NK-92 treated with Interleukin-12 subunit alpha and Interleukin-12 subunit beta, amount 100 ng/mL, for 24 hours (cell line): Measurements from ENCODE around the gene CPPED1.

Source experiments
- DNase-seq: peaks from one replicate; lab custom pipeline; 2025; lab: John Stamatoyannopoulos, UW

Gene CPPED1

DNA sequence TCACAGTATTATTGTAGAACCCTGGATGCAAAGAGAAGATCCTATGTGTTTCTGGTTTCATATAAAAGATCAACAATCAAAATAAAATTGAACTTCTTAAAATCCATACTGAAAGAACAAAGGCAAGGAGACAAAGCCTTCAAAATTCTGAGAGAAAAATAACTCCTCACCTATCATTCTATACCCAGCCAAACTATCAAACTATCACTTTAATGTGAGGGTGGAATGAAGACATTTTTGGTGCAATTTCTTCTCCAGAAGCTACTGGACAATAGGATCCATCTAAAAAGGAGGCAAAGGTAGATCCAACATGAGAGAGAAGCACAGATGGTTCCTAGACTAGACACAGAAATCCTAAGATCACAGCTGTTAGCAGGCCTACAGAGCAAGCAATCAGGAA is 71.1 kb downstream of the CPPED1 start:
- no peak for DNase-seq

DNA sequence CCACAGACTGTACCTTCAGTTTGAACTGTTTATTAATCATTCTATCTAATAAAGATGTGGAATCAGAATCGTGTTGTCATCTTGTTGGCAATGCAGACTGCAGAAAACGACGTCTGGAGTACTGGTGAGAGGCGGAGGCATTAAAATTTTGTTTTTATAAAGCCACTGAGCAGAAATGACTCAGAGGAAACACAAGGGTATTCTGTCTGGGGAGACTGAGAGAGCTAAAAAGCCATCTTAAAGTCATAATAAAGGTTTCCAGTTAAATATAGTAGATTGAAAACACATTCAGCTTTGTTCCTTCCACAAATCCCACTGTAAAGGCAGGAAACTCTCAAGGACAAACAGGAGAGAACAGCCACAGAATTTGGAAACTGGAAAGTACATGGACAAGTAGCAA is 74.2 kb downstream of the CPPED1 start:
- DNase-seq: no peak

DNA sequence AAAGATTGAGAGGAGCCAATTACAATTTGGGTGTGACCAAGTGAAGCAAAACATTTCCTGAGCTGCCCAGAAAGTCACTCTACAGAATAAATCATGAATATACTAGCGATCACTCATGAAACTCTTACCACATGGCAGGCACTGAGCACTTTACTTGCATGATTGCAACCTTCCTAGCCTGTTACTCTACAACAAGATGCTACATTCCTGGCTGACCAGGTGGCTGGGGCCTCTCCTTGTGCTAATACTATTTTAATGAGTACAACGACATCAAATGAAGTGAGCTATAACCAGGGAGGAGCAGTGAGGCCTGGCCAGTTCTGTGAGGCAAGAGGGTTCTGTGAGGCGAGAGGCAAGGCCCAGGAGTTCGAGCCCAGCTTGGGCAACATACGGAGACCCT is 75.2 kb downstream of the CPPED1 start:
- DNase-seq: no peak

DNA sequence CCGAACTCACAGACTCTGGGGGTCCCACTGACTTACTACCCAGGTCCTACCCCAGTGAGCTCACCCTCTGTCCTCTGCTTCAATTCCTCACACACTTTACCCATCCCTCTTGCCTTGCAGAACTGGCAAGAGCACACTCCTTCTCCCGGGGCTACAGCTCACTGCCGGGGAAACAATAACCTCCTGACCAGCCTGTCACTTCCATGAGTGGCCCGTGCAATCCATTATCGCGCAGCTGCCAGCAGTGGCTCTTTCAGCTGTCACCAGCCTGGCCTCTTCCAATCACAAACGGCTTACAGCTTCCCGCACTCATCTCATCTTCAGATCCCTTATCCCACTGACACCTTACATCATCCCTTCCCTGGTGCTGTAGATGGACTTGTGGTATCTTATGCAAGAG is 79.5 kb downstream of the CPPED1 start:
- no peak for DNase-seq

DNA sequence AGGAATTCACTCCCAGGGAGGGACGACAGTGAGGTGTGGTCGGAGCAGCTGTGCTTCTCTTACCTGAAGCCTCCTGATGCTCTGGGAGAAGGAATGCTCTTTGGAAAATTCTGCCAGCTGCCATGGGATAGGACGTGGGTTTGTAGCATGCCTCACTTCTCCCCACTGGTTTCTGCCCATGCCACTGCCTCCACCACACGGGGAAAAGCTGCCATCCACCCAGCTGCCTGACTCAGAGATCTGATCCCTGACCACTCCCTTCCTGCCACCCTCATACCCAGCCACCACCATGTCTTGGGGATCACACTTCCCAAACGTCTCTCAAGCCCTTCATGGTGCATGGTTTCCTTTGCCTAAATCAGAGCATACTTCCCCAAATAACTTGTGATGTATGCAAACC is 80.0 kb downstream of the CPPED1 start:
- no peak for DNase-seq

DNA sequence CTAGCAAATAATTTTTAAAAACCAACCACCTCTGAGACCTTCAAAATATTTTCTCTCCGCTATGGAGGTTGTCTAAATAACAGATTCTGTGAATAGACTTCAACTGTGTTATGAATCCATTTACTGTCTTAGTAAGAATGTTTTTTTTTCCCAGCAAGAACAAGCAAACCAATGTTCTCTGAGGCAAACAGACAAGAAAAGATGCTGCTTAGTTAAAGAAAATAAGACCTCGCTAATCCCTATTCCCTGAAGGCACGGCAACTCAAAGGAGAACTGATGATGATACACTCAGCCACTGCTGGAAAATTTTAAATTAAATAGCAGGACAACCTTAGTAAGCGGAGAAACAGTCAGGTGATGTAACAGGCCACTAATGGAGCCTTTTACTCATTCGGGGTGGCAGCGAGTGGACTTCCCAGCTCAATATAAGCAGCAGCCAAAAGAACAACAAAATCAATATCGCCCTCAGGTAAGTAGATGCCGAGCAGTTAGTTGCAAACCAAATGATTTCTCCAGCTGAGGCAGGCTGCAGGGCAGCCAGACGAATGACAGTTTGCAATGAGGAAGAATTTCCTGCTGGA is 81.8 kb downstream of the CPPED1 start:
- DNase-seq: no peak

DNA sequence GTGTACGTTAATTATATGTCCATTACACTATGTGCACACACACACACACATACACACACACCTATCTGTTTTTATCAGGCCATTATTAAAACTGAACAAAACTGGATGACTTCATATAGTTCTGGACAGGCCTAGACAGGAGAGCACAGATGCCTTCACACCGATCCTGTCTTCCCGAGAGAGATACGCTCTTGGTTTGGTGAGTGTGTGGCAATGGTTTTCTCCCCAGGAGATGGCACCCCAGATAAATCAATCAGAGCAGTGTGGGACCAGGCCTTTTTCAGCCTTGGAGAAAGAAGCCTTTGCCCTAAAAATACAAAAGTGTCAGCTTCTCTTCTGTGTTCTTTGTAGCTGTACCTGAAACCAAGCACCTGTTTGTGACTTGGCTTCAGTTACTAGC is 83.7 kb downstream of the CPPED1 start:
- DNase-seq: no peak

DNA sequence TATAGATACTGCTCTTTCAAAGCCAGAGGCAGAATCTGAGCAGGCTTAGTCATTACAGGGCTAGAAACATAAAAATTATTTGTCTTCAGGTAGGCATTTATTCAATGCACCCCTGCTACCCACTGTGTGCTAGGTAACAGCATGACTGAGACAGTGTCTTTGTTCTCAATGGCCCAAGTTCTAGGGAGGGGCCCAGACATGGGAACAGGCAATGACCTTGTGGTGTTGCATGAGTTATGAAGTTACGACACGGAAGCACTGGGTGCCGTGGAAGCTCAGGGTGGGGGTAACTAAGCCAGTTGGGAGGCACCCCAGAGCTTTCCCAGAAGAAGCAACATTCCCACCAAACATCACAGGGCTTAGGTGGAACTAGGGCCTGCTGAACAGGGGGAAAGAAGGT is 87.0 kb downstream of the CPPED1 start:
- no peak for DNase-seq

DNA sequence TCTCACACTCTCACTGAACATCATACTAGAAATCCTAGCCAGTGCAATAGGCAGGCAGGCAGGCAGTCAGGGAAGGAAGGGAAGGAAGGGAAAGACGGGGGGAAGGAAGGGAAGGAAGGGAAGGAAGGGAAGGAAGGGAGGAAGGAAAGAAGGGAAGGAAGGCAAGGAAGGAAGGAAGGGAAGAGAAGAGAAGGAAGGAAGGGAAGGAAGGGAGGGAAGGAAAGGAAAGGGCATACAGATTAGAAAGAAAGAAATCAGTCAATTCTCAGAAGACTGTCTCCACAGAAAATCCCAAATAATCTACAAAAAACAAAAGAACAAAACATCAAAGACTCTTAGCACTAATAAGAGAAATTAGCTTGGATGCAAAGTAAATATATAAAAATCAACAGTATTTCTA is 93.9 kb downstream of the CPPED1 start:
- no peak for DNase-seq

DNA sequence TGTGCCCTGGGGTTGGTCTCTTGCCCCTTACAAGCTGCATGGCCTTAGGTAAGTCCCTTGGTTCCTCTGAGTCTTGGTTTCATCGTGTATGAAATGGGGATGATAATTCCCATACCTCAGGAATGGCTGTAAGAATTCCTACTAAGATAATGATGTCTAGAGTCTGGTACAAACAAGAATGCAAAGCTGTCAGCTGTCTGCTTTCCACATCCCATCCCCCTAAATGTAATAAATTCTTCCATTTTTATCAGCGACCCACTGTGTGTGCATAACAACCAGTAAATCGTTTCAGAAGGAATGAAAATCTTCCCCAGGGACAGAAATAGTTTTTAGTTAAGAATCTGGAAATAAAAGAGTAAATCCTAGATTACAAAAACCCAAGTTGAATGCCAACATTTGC is 95.4 kb downstream of the CPPED1 start:
- DNase-seq: no peak

DNA sequence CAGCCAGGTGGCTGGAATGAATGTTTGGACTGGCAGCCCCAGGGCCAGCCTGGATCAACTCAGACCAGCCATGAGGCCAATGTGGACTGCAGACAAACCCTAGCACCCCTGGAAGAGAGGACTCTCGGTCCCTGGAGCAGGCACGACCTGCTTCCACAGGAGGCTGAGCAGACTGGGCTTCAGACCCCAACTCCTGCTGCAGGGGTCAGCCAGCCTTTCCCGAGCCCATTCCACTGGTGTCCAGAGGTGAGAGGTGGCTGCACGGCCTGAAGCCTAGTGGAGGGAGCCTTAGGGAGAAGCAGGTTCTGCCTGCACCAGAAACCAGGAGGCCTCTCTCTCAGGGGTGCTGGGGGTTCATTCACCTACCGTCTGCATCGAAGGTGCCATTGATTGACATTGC is 97.1 kb downstream of the CPPED1 start:
- no peak for DNase-seq

DNA sequence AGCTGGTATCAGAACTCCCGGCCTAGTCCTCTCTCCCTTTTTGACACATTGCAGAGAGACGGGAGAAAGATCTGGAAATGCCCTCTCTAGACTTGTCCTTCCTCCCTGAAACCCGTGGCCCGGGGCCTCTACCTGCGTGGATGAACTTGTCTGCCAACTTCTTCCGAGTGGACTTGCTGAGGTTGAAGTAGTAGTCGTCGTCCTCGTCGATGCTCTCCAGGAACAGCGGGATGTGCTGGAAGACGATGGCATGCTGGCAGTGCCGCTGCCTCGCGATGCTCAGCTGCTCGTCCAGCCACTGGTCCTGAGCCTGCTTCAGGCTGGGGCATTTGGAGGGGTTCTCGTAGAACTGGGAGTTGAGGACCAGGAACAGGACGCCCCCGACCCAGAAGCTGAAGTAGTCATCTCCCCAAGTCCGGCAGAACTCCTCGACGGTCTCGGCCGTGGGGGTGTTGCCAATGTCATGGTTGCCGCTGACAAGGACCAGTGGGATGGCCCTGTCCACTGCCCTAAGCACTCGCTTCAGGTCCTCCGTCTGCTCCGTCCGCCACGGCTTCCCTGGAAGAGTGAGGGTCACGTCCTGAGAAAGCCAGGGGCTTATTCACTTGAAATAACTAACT is 99.1 kb downstream of the CPPED1 start:
- no peak for DNase-seq

DNA sequence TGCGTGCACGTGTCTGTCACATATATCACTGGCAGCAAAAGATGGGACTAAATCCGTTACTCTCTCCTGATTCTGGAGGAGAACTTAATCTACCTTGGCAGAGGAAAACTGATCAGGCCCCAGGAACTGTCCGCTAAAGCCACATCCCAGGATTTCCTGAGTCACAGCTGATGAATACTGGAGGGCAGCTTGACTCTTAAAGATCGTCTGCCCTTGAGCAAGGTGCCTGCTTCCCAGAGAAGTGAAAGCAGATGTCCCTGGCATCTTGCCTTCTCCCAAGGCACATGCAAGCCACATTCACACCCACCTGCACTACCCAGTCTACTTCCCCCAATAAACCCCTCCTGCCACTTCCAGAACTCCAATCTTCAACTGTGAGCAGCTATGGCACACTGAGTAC is 99.8 kb downstream of the CPPED1 start:
- DNase-seq: no peak

DNA sequence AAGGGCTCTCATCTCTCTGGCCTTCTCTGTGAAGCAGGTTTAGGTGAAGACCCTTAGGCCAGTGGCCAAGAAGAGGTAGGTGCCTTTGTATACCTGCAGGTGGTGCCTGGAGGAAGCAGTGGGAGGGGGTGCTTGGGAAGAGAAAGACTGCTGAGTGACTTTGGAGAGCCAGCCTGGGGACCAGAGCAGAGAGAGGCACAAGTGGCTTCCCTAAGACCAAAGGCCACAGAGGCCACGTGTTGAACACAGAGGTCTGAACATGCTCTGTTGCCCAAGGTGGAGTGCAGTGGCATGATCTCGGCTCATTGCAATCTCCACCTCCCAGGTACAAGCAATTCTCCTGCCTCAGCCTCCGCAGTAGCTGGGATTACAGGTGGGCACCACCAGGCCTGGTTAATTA is 103.5 kb downstream of the CPPED1 start:
- no peak for DNase-seq

DNA sequence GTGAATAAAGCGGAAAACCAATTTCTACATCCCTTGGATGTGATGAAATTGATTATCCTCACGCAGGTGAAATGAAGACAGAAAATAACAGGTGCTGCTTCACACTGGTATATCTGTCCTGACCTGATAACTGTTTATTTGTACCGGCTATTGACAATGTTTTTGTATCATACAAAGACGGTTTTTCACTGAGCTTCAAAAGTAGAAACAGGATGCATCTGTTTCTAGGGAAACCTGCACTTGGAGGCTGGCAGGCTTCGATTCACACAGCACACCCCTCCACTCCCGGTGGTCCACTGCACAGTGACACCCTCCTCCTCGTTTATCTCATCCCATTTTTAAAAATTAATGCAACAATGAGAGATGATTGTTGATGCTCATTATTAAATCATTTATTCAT is 104.5 kb downstream of the CPPED1 start:
- no peak for DNase-seq

DNA sequence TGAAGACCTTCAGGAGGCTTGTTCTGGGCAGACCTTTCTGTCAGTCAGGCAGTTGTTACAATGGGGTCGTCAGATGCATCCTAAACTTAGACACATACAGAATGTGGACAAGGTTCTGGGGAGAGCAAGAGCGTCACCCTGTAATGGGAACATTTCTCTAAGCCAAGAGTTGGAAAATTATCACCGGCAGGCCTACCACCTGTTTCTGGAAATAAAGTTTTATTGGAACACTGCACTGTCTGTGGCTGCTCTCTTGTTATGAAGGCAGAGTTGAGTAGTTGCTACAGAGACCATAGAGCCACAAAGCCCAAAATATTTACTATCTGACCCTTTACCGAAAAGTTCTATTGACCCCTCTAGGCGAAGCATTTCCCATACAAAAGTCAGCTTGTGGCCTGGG is 106.2 kb downstream of the CPPED1 start:
- DNase-seq: no peak

DNA sequence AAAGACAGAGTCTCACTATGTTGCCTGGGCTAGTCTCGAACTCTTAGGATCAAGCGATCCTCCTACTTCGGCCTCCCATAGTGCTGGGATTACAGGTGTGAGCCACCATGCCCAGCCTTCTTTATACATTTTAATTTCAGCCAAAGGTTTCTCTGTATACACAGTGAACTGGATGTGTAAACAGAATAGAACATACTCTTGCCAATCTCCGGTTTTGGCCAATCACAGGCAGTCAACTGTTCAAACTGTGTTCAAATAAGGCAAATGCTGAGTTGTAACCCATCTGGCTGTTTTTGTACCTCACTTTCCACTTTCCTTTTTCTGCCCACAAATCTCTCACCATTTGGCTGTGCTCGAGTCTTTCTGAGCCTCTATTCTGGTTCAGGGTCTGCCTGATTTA is 108.2 kb downstream of the CPPED1 start:
- no peak for DNase-seq

DNA sequence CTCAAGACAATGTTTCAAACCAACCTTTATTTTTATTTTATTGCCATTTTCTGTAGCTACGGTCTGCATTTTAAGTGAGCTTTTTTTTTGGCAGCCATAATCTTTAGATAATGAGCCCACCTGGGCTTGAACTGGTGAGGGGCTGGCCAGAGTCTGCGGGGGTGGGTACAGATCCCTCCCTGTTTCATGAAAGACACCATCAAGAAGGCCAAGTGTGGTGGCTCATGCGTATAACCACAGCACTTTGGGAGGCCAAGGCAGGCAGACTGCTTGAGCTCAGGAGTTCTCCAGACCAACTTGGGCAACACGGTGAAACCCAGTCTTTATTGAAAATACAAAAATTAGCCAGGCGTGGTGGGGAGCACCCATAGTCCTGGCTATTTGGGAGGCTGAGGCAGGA is 113.7 kb downstream of the CPPED1 start:
- no peak for DNase-seq

DNA sequence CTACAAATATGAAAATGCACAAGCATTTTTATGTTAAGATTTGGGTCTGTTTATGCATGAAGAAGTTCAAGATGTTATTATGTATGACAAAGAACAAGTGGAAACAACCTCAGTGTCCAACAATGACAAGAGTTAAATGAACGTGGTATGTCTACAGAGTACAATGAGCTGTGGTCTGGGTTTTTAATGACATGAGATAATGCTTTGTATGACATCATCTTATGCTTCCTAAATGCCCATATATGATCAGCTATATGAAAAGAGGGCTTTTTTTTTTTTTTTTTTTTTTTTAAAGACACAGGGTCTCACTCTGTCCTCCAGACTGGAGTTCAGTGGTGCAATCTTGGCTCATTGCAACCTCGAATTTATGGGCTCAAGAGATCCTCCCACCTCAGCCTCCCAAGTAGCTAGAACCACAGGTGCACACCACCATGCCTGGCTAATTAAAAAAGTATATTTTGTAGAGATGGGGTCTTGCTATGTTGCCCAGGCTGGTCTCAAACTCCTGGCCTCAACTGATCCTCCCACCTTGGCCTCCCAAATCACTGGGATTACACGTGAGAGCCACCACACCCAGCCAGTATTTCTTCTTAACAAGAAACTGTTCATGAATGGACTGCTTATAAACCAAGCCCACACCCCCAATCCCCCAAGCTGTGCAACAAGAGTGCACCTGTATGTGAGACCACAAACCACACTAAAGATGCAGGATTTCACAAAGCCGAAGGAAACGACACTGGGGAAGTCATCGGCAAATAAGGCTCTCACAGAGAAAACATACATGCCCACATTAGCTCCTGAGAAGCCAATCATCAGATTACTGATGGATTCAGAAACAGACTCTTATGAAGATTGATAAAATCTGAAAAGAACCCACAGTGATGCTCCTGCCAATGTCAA is 114.5 kb downstream of the CPPED1 start:
- no peak for DNase-seq

DNA sequence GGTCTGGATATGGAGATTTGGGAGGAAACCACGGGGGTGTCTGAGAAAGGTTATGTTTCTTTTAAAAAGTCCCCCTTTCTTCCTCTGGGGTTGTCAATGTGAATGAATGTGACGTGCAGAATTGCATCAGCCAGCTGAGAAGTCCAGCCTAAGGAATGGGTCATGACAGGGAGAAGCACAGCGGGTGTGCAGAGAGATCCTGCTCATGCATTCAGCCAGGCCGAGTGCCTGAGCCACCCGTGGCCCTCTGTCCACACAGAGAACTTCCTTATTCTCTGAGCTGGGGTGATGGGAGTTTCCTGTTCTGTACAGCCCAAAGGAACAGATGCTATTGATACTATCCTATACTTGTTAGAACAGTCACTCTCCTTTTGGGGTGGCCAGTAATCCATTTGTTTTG is 117.9 kb downstream of the CPPED1 start:
- no peak for DNase-seq

DNA sequence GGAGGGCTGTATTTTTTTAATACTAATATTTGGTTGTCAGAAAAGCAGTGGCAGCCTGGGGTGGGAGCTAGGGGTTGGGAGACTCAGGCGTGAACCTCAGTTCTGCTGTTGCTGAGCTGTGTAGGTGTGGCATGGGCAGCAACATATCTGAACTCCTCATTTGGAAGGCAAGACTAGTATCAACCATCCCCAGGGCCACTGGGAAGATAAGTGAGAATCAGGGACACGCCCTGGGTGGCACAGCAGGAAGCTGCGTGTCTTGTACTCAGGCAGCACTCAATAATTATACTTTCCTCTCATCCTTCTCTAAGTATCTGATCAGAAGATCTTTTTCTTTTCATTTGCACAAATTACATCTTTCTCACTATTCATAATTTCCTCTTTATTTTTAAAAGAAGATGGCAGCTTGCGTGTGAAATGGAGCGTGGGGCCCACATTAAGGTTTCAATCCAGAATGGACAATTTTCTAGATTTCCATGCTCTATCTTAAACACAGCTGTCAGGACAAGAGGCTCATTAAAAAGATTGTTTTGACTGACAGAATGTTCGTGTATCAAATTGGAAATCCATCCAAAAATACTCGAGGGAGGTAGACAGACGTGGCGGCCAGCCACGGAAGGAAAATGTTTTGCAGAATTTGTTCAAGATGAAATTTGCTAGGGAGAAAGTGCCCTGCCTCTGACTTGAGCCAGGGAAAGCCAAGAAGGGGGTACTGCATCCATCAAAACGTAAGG is 121.1 kb downstream of the CPPED1 start:
- no peak for DNase-seq

DNA sequence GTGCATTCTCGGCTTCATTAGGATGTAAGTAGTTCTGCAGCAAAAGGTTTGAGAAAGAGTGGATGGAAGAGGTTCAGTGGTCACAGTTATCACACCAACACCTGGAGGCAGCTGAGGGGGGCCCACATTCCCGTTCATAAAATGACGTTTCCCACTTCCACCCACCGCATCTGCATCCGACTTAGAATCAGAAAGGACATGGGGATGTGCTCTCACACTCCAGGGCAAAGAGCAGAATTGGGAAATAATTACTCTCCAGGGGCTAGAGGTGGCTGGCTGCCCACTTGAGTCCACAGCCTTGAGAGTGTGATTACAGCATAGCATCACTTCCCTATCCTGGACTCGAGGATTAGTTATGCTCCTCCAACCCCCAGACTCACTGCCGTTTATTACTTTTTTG is 122.0 kb downstream of the CPPED1 start:
- DNase-seq: no peak

DNA sequence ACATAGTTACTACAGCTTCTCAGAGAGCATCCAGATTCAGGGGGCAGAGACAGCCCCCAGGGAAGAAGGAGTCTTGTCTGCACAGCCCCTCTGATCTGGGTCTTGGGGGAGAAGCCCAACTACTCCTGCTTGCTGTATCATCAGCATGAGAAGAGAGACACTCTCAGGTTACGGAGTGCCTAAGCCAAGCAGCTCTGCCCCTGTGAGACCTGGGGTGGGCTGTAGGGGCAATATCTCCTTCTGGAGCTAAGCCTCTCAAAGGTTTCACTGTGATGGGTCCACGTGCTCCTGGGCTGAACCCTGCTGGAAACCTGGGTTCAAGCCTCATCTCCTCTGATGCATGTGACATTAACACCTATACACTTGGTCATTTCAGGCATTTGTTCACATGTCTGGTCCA is 123.2 kb downstream of the CPPED1 start:
- no peak for DNase-seq
